ENCODE results near the gene MAL. TPM values are rescaled to one million over a fixed set of nuclear protein-coding genes. Genes with fewer than 3 reads are reported as not detected.

The MAL gene
- total RNA-seq, 1 experiment from 2014 or later: 0.22 TPM

GRCh38 chr2:95015261-95015912 is 10.1 kb upstream of the MAL start:
- Mint-ChIP-seq H3K4me1 (peaks cover 25% of the 10 kb centered on the region), H3K27ac (no peak overlapping the region), H3K36me3 (no peaks in the 10 kb centered on the region), H3K27me3 (ENCODE audit: low read depth) (no peaks in the 10 kb centered on the region), H3K9me3 (no peaks in the 10 kb centered on the region), H3K4me3 (no peak overlapping the region)
- ChIA-PET CTCF (interaction anchor here (1.5 to 1.6 kb wide), 2 partner anchors 29 to 37 kb away, joined by 4 to 6 read pairs; no protein-coding TSS in a partner anchor), POLR2A (no interaction called here)
- ATAC-seq: no peak
- DNase-seq (ENCODE audit: low spot score): no peak
- TF ChIP-seq FOXJ3 (CRISPR knock-in tag; IDR thresholded peaks at IDR 0.05; ENCODE audit: borderline replicate concordance): no peak

GRCh38 chr2:95016616-95017015 is 8.9 kb upstream of the MAL start:
- Mint-ChIP-seq H3K27ac (no peak overlapping the region), H3K27me3 (ENCODE audit: low read depth) (no peaks in the 10 kb centered on the region), H3K36me3 (no peaks in the 10 kb centered on the region), H3K9me3 (no peaks in the 10 kb centered on the region), H3K4me3 (no peak overlapping the region), H3K4me1 (peaks cover 29% of the 10 kb centered on the region)
- TF ChIP-seq FOXP1 (CRISPR knock-in tag; IDR thresholded peaks at IDR 0.05; ENCODE audit: borderline replicate concordance) (no peak), RORB (CRISPR knock-in tag; IDR thresholded peaks at IDR 0.05) (no peak), ZNF416 (CRISPR knock-in tag; IDR thresholded peaks at IDR 0.05) (no peak), NR1H2 (CRISPR knock-in tag; IDR thresholded peaks at IDR 0.05) (no peak), E2F1 (CRISPR knock-in tag; IDR thresholded peaks at IDR 0.05) (no peak), SMAD3 (CRISPR knock-in tag; IDR thresholded peaks at IDR 0.05; ENCODE audit: borderline replicate concordance) (no peak), NFYB (CRISPR knock-in tag; conservative IDR thresholded peaks at IDR 0.05; ENCODE audit: low read depth) (no peak), E2F5 (CRISPR knock-in tag; IDR thresholded peaks at IDR 0.05) (no peak), RELA (CRISPR knock-in tag; IDR thresholded peaks at IDR 0.05; ENCODE audit: borderline replicate concordance) (no peak), TEAD1 (CRISPR knock-in tag; IDR thresholded peaks at IDR 0.05) (no peak), ATF6 (CRISPR knock-in tag; IDR thresholded peaks at IDR 0.05) (no peak), GRHL2 (CRISPR knock-in tag; IDR thresholded peaks at IDR 0.05; ENCODE audit: insufficient replicate concordance, severe bottlenecking) (no peak)
- ChIA-PET POLR2A (no interaction called here), CTCF (interaction anchor here (1.3 to 1.6 kb wide), 2 partner anchors 24 to 26 kb away, joined by 5 to 6 read pairs; no protein-coding TSS in a partner anchor)
- ATAC-seq (no peak), DNase-seq (ENCODE audit: low spot score) (no peak)

- POLR2A ChIA-PET: no interaction called here
- Mint-ChIP-seq H3K27ac (no peak overlapping the region), H3K9me3 (no peaks in the 10 kb centered on the region)
- no peak for TF ChIP-seq ZNF138 (CRISPR knock-in tag; conservative IDR thresholded peaks at IDR 0.05)
- TF ChIP-seq ATF3 (CRISPR knock-in tag; conservative IDR thresholded peaks at IDR 0.05): no peak
- TF ChIP-seq NFE2L1 (CRISPR knock-in tag; IDR thresholded peaks at IDR 0.05): no peak
- TF ChIP-seq ZNF232 (CRISPR knock-in tag; IDR thresholded peaks at IDR 0.05): no peak
- no peak for TF ChIP-seq ZNF219 (CRISPR knock-in tag; IDR thresholded peaks at IDR 0.05; ENCODE audit: borderline replicate concordance)
- no peak for TF ChIP-seq MXD4 (CRISPR knock-in tag; IDR thresholded peaks at IDR 0.05; ENCODE audit: borderline replicate concordance)
- no peak for TF ChIP-seq ZNF425 (CRISPR knock-in tag; conservative IDR thresholded peaks at IDR 0.05)
- no peak for TF ChIP-seq E2F1 (CRISPR knock-in tag; IDR thresholded peaks at IDR 0.05)
- no peak for TF ChIP-seq CREM (CRISPR knock-in tag; IDR thresholded peaks at IDR 0.05)
- no peak for TF ChIP-seq ZMAT4 (CRISPR knock-in tag; IDR thresholded peaks at IDR 0.05)
- TF ChIP-seq ZNF423 (CRISPR knock-in tag; IDR thresholded peaks at IDR 0.05): no peak
- no peak for TF ChIP-seq MAX (CRISPR knock-in tag; IDR thresholded peaks at IDR 0.05)
Measured at GRCh38 chr2:95017071-95017501, 8.4 kb upstream of the MAL start.

More at GRCh38 chr2:95017071-95017501, 8.4 kb upstream of the MAL start:
- H3K27me3 Mint-ChIP-seq (ENCODE audit: low read depth): peaks cover 3% of the 10 kb centered on the region; the same call in 1 of the 2 replicates
- H3K4me3 Mint-ChIP-seq: no peak overlapping the region
- H3K4me1 Mint-ChIP-seq: peaks cover 29% of the 10 kb centered on the region
- ATAC-seq (no peak), DNase-seq (ENCODE audit: low spot score) (no peak)
- CTCF ChIA-PET: interaction anchor here (1.1 to 1.6 kb wide), 3 partner anchors 23 to 31 kb away, joined by 5 to 6 read pairs (median 5); no protein-coding TSS in a partner anchor
- no peaks in the 10 kb centered on the region for H3K36me3 Mint-ChIP-seq
